HCT116 (cell line): ENCODE data around the gene UNC79. TPM values are rescaled to one million over a fixed set of nuclear protein-coding genes. Genes with fewer than 3 reads are reported as not detected.

Experiments
- ATAC-seq: fragments of 200-7000 bp; cut with Tn5 transposase; 2 replicates; pipeline ENCODE4 v1.9.1; 2020; ENCODE audit warnings: mild to moderate bottlenecking, moderate library complexity
- BruUV-seq: library from RNA; stranded (reverse); fragments of 400-500 nt; replicated peaks from 2 replicates; lab custom pipeline; 2021; lab: Mats Ljungman, UMichigan
- CTCF ChIA-PET: fragments of 300-600 bp; sonication (Branson Sonifier 250); formaldehyde crosslinking; loops from one replicate; lab custom pipeline; 2021; ENCODE audit warnings: antibody characterized with exemption; lab: Charles Lee
- POLR2A ChIA-PET: fragments of 300-600, 350-600 bp; sonication (Branson Sonifier 250); formaldehyde crosslinking; loops from one replicate; lab custom pipeline; 2021; ENCODE audit warnings: antibody characterized with exemption; lab: Charles Lee
- RAD21 ChIA-PET, 2 experiments: fragments of 300-600 bp; sonication (Branson Sonifier 250); formaldehyde crosslinking; loops; one replicate each; lab custom pipeline; 2023; ENCODE audit warnings: low total read pairs in 2 of 2; ENCODE audit not compliant: uncharacterized antibody in 2 of 2, unreplicated experiment in 2 of 2, low non-redundant PET in 1 of 2; lab: Charles Lee
- DNase-seq: peaks from one replicate; pipeline ENCODE4 v3.0.0-alpha.2; 2010; ENCODE audit warnings: low read depth, low spot score
- H2AFZ ChIP-seq: fragments of 200-600 bp; shearing (Covaris generic), sonication (generic); 2 replicates; pipeline ENCODE4 v1.6.1; 2017; ENCODE audit warnings: low read depth, mixed run types, mixed read lengths, antibody characterized with exemption, low read length; ENCODE audit not compliant: poor library complexity, severe bottlenecking
- H3K27ac ChIP-seq: 2 replicates; pipeline ENCODE4 v1.5.1; 2012; ENCODE audit warnings: low read depth, low read length
- H3K27me3 ChIP-seq: fragments of 200-600 bp; sonication (generic); 2 replicates; pipeline ENCODE4 v1.6.1; 2016; ENCODE audit warnings: mixed run types, low read length, mixed read lengths; ENCODE audit not compliant: insufficient read depth
- H3K36me3 ChIP-seq, 2 experiments: fragments of 200-500 bp in 1 of 2; fragments of 200-600 bp in 1 of 2; sonication (Bioruptor generic) in 1 of 2; sonication (generic) in 1 of 2; 2 replicates each; pipeline versions ENCODE4 v1.5.1 to v1.6.1; 2014 to 2016; ENCODE audit warnings: low read length in 2 of 2, inconsistent platforms in 1 of 2, mixed read lengths in 1 of 2, mixed run types in 1 of 2; ENCODE audit not compliant: insufficient read depth in 2 of 2, control insufficient read depth in 1 of 2
- H3K4me1 ChIP-seq, 2 experiments: fragments of 200-600 bp in 1 of 2; sonication (generic) in 1 of 2; 2 replicates each; pipeline versions ENCODE4 v1.5.1 to v1.6.1; 2012 to 2017; ENCODE audit warnings: low read length in 2 of 2, inconsistent platforms in 1 of 2, mild to moderate bottlenecking in 1 of 2, mixed read lengths in 1 of 2, mixed run types in 1 of 2, moderate library complexity in 1 of 2; ENCODE audit not compliant: insufficient read depth in 2 of 2, control insufficient read depth in 1 of 2
- H3K4me2 ChIP-seq: fragments of 200-600 bp; sonication (generic); 2 replicates; pipeline ENCODE4 v1.6.1; 2017; ENCODE audit warnings: mixed run types, low read length, mixed read lengths
- H3K4me3 ChIP-seq, 2 experiments: fragments of 200-600 bp in 1 of 2; sonication (generic) in 1 of 2; replicated peaks in 1 of 2; 2 replicates each; pipeline ENCODE4 v1.5.1; 2011 to 2016; ENCODE audit warnings: low read length in 2 of 2, control low read depth in 1 of 2, low read depth in 1 of 2, mild to moderate bottlenecking in 1 of 2, mixed read lengths in 1 of 2, mixed run types in 1 of 2
- H3K79me2 ChIP-seq: fragments of 200-600 bp; sonication (generic); 2 replicates; pipeline ENCODE4 v1.6.1; 2017; ENCODE audit warnings: mild to moderate bottlenecking, mixed run types, low read length, moderate library complexity, mixed read lengths; ENCODE audit not compliant: insufficient read depth
- H3K9ac ChIP-seq: fragments of 200-600 bp; sonication (generic); 2 replicates; pipeline ENCODE4 v1.6.1; 2016; ENCODE audit warnings: low read length, mixed read lengths
- H3K9me2 ChIP-seq: fragments of 200-600 bp; sonication (generic), shearing (Covaris generic); 2 replicates; pipeline ENCODE4 v1.6.1; 2017; ENCODE audit warnings: mixed run types, mild to moderate bottlenecking, moderate library complexity; ENCODE audit not compliant: insufficient read depth
- H3K9me3 ChIP-seq, 2 experiments: fragments of 200-500 bp in 1 of 2; fragments of 200-600 bp in 1 of 2; sonication (Bioruptor generic) in 1 of 2; sonication (generic) in 1 of 2; 2 replicates each; pipeline ENCODE4 v1.6.1; 2014 to 2017; ENCODE audit warnings: low read length in 2 of 2, mixed read lengths in 2 of 2, inconsistent platforms in 1 of 2, low read depth in 1 of 2, mild to moderate bottlenecking in 1 of 2, mixed run types in 1 of 2, moderate library complexity in 1 of 2; ENCODE audit not compliant: control insufficient read depth in 1 of 2, insufficient read depth in 1 of 2
- H4K20me1 ChIP-seq: fragments of 200-600 bp; sonication (generic), shearing (Covaris generic); 2 replicates; pipeline ENCODE4 v1.6.1; 2017; ENCODE audit warnings: mixed run types, mild to moderate bottlenecking, moderate library complexity; ENCODE audit not compliant: insufficient read depth
- CBX3 ChIP-seq: IDR thresholded peaks from 2 replicates; pipeline ENCODE4 v1.6.1; 2012; ENCODE audit warnings: low read depth
- EGR1 ChIP-seq: IDR thresholded peaks from 2 replicates; pipeline ENCODE4 v1.6.1; 2012; ENCODE audit warnings: low read depth
- ELF1 ChIP-seq: IDR thresholded peaks from 2 replicates; pipeline ENCODE4 v1.6.1; 2012; ENCODE audit warnings: low read depth, borderline replicate concordance
- EZH2phosphoT487 ChIP-seq: fragments of 200-600 bp; IDR thresholded peaks from 2 replicates; pipeline ENCODE4 v1.6.1; 2018; ENCODE audit warnings: antibody characterized with exemption, borderline replicate concordance
- FOSL1 ChIP-seq: IDR thresholded peaks from 2 replicates; pipeline ENCODE4 v1.6.1; 2012; ENCODE audit warnings: low read depth
- JUND ChIP-seq: IDR thresholded peaks from 2 replicates; pipeline ENCODE4 v1.6.1; 2012
- POLR2AphosphoS5 ChIP-seq: IDR thresholded peaks from 2 replicates; pipeline ENCODE4 v1.6.1; 2011; ENCODE audit warnings: mild to moderate bottlenecking, low read depth, low read length, moderate library complexity
- RAD21 ChIP-seq: IDR thresholded peaks from 2 replicates; pipeline ENCODE4 v1.6.1; 2012; ENCODE audit warnings: low read depth, mild to moderate bottlenecking
- SIN3A ChIP-seq: IDR thresholded peaks from 2 replicates; pipeline ENCODE4 v1.6.1; 2012; ENCODE audit warnings: low read depth
- SRF ChIP-seq: IDR thresholded peaks from 2 replicates; pipeline ENCODE4 v1.6.1; 2012; ENCODE audit warnings: low read depth
- TCF7L2 ChIP-seq: IDR thresholded peaks from 2 replicates; pipeline ENCODE4 v1.7.0; 2011; ENCODE audit warnings: borderline replicate concordance, inconsistent platforms; ENCODE audit not compliant: insufficient read depth, insufficient read length; ENCODE audit errors: extremely low read depth
- ZFX ChIP-seq: fragments of 450-650 bp; IDR thresholded peaks from 2 replicates; pipeline ENCODE4 v1.6.1; 2017
- intact Hi-C: fragments of 100-400 bp; cut with micrococcal nuclease; formaldehyde crosslinking; loops from 2 replicates; pipeline ENCODE4 v1.10.0; 2022
- total RNA-seq: library from RNA; stranded (reverse); gene quantifications from one replicate; pipeline ENCODE4 v1.2.1, GENCODE V29; 2021; ENCODE audit not compliant: unreplicated experiment
- TF ChIP-seq, protein P1 (sequence below): IDR thresholded peaks from 2 replicates; pipeline ENCODE4 v1.6.1; 2012
- TF ChIP-seq, protein P2 (sequence below): IDR thresholded peaks from 2 replicates; pipeline ENCODE4 v1.6.1; 2012

The UNC79 gene
- total RNA-seq, 1 experiment from 2014 or later: 0.10 TPM

DNA sequence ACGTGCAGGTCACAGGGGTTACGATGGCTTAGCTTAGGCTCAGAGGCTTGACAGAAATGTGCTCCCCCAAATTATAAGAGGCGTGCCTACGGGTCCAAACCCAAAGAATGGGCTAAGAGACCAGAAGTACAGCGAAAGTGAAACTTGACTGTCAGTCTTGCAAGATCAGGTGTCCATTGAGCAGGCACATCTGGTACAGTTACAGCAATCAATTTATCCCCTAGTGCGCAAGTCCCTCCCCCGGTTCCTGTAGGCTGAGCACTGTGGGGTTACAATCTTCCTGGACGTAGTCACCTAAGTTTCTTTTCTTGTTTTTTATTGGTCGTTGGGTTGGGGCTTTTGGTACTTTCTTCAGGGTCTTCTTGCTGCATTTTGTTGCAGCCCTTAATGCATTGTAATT is 134.2 kb downstream of the UNC79 start:
- intact Hi-C loops: no loop called here
- POLR2A ChIA-PET: no interaction called here
- no peaks in the 10 kb centered on the region for H3K36me3 ChIP-seq
- H3K9me3 ChIP-seq: no peaks in the 10 kb centered on the region
- no peaks in the 10 kb centered on the region for H4K20me1 ChIP-seq
- no peak for DNase-seq
- no peaks in the 10 kb centered on the region for H3K4me1 ChIP-seq
- H3K79me2 ChIP-seq: no peaks in the 10 kb centered on the region
- no peak for TF ChIP-seq EZH2phosphoT487
- TF ChIP-seq, protein P1, sequence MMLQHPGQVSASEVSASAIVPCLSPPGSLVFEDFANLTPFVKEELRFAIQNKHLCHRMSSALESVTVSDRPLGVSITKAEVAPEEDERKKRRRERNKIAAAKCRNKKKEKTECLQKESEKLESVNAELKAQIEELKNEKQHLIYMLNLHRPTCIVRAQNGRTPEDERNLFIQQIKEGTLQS: no peak
- TF ChIP-seq, protein P2, sequence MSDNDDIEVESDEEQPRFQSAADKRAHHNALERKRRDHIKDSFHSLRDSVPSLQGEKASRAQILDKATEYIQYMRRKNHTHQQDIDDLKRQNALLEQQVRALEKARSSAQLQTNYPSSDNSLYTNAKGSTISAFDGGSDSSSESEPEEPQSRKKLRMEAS: no peak
- no peak for TF ChIP-seq SIN3A
- H3K27ac ChIP-seq: no peak overlapping the region
- no peaks in the 10 kb centered on the region for H3K9me2 ChIP-seq
- no peak overlapping the region for H3K4me3 ChIP-seq
- ATAC-seq: no peak
- no peak overlapping the region for H3K9ac ChIP-seq
- H3K27me3 ChIP-seq: no peaks in the 10 kb centered on the region
- no TSS peak for BruUV-seq
- H2AFZ ChIP-seq: no peak overlapping the region
- RAD21 ChIA-PET: no interaction called here
- CTCF ChIA-PET: no interaction called here
- H3K4me2 ChIP-seq: no peak overlapping the region

DNA sequence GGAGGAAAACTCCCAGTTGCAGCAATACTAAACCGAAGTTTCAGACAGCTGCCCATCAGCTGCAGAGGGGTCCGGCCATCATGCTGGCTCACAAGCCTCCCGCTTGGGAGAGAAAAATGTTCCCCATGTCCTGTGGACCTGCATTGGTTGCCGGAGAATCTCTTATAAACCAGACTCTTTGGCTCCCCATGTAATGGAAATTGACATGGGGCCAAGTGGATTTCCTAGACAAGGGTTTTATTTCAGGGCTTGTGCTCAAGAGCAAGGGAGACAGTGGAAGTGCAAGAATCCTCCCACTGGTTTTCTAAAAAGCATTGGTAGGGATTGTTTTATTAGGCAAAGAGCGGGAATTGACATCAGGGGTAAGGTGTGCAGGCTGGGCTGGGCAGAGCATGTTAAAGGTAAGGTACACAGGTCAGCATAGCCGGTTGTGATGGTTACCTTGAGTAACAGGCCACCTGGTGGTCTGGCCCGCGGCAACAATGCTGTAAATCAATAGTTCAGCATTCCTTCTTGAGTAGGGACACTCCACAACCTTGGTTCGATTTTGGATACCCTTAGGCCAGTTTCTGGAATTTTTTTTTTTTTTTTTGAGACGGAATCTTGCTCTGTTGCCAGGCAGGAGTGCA is 135.4 kb downstream of the UNC79 start:
- ChIA-PET CTCF (no interaction called here), POLR2A (no interaction called here), RAD21 (no interaction called here)
- ATAC-seq: no peak
- Histone ChIP-seq H2AFZ (no peak overlapping the region), H4K20me1 (no peaks in the 10 kb centered on the region), H3K9me2 (no peaks in the 10 kb centered on the region), H3K79me2 (no peaks in the 10 kb centered on the region), H3K9me3 (no peaks in the 10 kb centered on the region), H3K9ac (no peak overlapping the region), H3K4me1 (no peaks in the 10 kb centered on the region), H3K27me3 (no peaks in the 10 kb centered on the region), H3K4me3 (no peak overlapping the region), H3K4me2 (no peak overlapping the region), H3K36me3 (no peaks in the 10 kb centered on the region), H3K27ac (no peak overlapping the region)
- TF ChIP-seq SRF (no peak), SIN3A (no peak), EGR1 (no peak), CBX3 (no peak), ELF1 (no peak), POLR2AphosphoS5 (no peak), JUND (no peak), TCF7L2 (no peak), RAD21 (no peak), FOSL1 (no peak), ZFX (no peak)
- TF ChIP-seq, protein P2: no peak
- TF ChIP-seq, protein P1: no peak
- no peak for DNase-seq
- intact Hi-C loops: no loop called here
- no TSS peak for BruUV-seq
